Measurements from ENCODE around the gene TMEM229B. TPM values are rescaled to one million over a fixed set of nuclear protein-coding genes. Genes with fewer than 3 reads are reported as not detected.

The TMEM229B gene
- total RNA-seq (2012; rRNA removed) (under 0.01 TPM in 1 of 2 replicates, not detected in the other), polyA plus RNA-seq (2012; rRNA removed) (0.06 TPM in 1 of 2 replicates, not detected in the other), Bru-seq, nascent RNA (percentile 14 among the genes with signal in this experiment), BruChase-seq, experiment 1, labeled RNA remaining after a 6-hour chase (percentile 19 among the genes with signal in this experiment), BruChase-seq, experiment 2, labeled RNA remaining after a 2-hour chase (percentile 16 among the genes with signal in this experiment)
- polyA plus RNA-seq (2012; cell fraction: cytosol; rRNA removed), result 0.03 and 0.15 TPM in 2 replicates
- polyA plus RNA-seq (2012; cell fraction: nucleus; rRNA removed; ENCODE audit: low replicate concordance), result 0.01 and 0.03 TPM in 2 replicates
- long read RNA-seq, result 0 reads

GRCh38 chr14:67487937-67488893 lies at the start of gene TMEM229B:
Gene TMEM229B (minus strand): TSS chr14:67488721. CDS start chr14:67473923, 14,798 bp downstream.
- Histone ChIP-seq H2BK15ac (ENCODE audit: low read depth, low read length) (no peak within 1 kb of the TSS), H2AK9ac (replicated peaks; ENCODE audit: low read depth, low read length, poor library complexity) (no peak within 1 kb of the TSS), H3K36me3 (ENCODE audit: control insufficient read depth, insufficient read depth, low read length) (no peaks in the 10 kb centered on the region), H2BK120ac (ENCODE audit: low read depth, low read length) (no peak within 1 kb of the TSS), H2BK20ac (ENCODE audit: low read depth, low read length) (no peak within 1 kb of the TSS), H4K5ac (ENCODE audit: low read depth, low read length) (no peak within 1 kb of the TSS), H3K4me1 (ENCODE audit: control insufficient read depth, insufficient read depth, low read length) (no peaks in the 10 kb centered on the region), H2AFZ (replicated peaks; ENCODE audit: low read length, poor library complexity) (peak within 1 kb of the TSS; percentile 27), H3K9me1 (ENCODE audit: insufficient read depth, low read length) (no peaks in the 10 kb centered on the region), H3K56ac (ENCODE audit: extremely low read depth, insufficient read depth, low read length) (no peak within 1 kb of the TSS), H3K9ac (ENCODE audit: low read depth, low read length) (no peak within 1 kb of the TSS), H3K27ac (ENCODE audit: insufficient read depth, low read length) (no peak within 1 kb of the TSS), H3K23ac (ENCODE audit: low read depth, low read length) (no peak within 1 kb of the TSS), H3K4me3 (ENCODE audit: insufficient read depth, low read depth, low read length) (no peak within 1 kb of the TSS), H3K79me1 (ENCODE audit: low read depth in 1 of 2, low read length in 2 of 2) (no peaks in the 10 kb centered on the region), H2AK5ac (ENCODE audit: low read depth, low read length) (no peak within 1 kb of the TSS), H3K9me3 (ENCODE audit: control insufficient read depth, insufficient read depth, low read length) (peaks cover 2% of the 10 kb centered on the region), H3K18ac (ENCODE audit: low read depth, low read length) (no peak within 1 kb of the TSS), H4K8ac (ENCODE audit: low read depth in 2 of 2, low read length in 2 of 2) (no peak within 1 kb of the TSS), H2BK5ac (ENCODE audit: low read depth, low read length, poor library complexity, severe bottlenecking) (no peak within 1 kb of the TSS), H3K4me2 (ENCODE audit: low read depth, low read length) (peak within 1 kb of the TSS; percentile 46; the same call in 1 of the 2 replicates), H3K27me3 (ENCODE audit: control insufficient read depth, insufficient read depth, low read length) (peaks cover 22% of the 10 kb centered on the region; the same call in 1 of the 2 replicates), H3K14ac (replicated peaks; ENCODE audit: low read depth, low read length) (no peak within 1 kb of the TSS), H4K91ac (ENCODE audit: insufficient read depth, low read depth, low read length) (no peak within 1 kb of the TSS), H3K4ac (ENCODE audit: low read depth, low read length) (no peak within 1 kb of the TSS), H4K20me1 (ENCODE audit: insufficient read depth, low read length) (no peaks in the 10 kb centered on the region)
- WGBS, 2 experiments (ENCODE audit: extremely low coverage in 2 of 2, insufficient read length in 1 of 2), result 92% methylated on average over 4 of the region's 13 CpGs; no CpG with 5 or more reads in 1 of the 2 experiments
- BruUV-seq (replicated peaks), result no TSS peak
- DNase-seq (no peak), ATAC-seq (ENCODE audit: low read depth) (no peak)
- ChIA-PET CTCF (interaction anchor here (0.7 kb wide), 1 partner anchor 29 kb away, joined by 3 read pairs; no protein-coding TSS in a partner anchor), POLR2A (ENCODE audit: unreplicated experiment) (no interaction called here)
- dilution Hi-C loops (cut with HindIII; ENCODE audit: low sequenced_read_pairs, unreplicated experiment) (no loop called here), in situ Hi-C loops (cut with MboI; ENCODE audit: low sequenced_read_pairs) (no loop called here), intact Hi-C loops (cut with micrococcal nuclease) (no loop called here)
- TF ChIP-seq SMC3 (IDR thresholded peaks at IDR 0.05; ENCODE audit: low read depth, low read length), result no peak
- no peak for TF ChIP-seq CEBPB (IDR thresholded peaks at IDR 0.05; ENCODE audit: low read depth, low read length)
- TF ChIP-seq USF2 (IDR thresholded peaks at IDR 0.05; ENCODE audit: low read depth, low read length), result no peak
- TF ChIP-seq POLR2A (IDR thresholded peaks at IDR 0.05; ENCODE audit: low read depth, low read length), result no peak
- no peak for TF ChIP-seq MAFK (IDR thresholded peaks at IDR 0.05; ENCODE audit: low read depth, low read length)
- TF ChIP-seq CHD1 (IDR thresholded peaks at IDR 0.05; ENCODE audit: low read depth, low read length), result no peak
